NCI-H82 treated with DMSO at 0.1 percent for 48 hours (cell line): ENCODE results near the gene ARHGAP45.

Source experiments
- DNase-seq: peaks from one replicate; lab custom pipeline; 2025; ENCODE audit not compliant: unreplicated experiment; lab: John Stamatoyannopoulos, UW

Gene ARHGAP45

GRCh38 chr19:1039646-1040475, 27.1 kb upstream of the ARHGAP45 start, which contains the start of gene ABCA7:
Gene ABCA7, plus strand, starts transcription at chr19:1040107. Its CDS starts 1,255 bp downstream, at chr19:1041362.
- DNase-seq = peak; percentile 89

GRCh38 chr19:1040476-1041271, 26.3 kb upstream of the ARHGAP45 start:
- DNase-seq = peak; percentile 89

- DNase-seq = no peak
These were observed 25.6 kb upstream of the ARHGAP45 start for GRCh38 chr19:1041272-1041834.

GRCh38 chr19:1041835-1042685, 24.9 kb upstream of the ARHGAP45 start:
- DNase-seq = no peak

GRCh38 chr19:1042689-1043511, 24.1 kb upstream of the ARHGAP45 start:
- no peak for DNase-seq

- no peak for DNase-seq
These were observed 21.7 kb upstream of the ARHGAP45 start for GRCh38 chr19:1045247-1045603.

- DNase-seq = no peak
These were observed 20.8 kb upstream of the ARHGAP45 start for GRCh38 chr19:1046117-1046626.

- no peak for DNase-seq
These were observed 19.9 kb upstream of the ARHGAP45 start for GRCh38 chr19:1046836-1047695.

GRCh38 chr19:1047696-1048147, 19.2 kb upstream of the ARHGAP45 start:
- DNase-seq = no peak

GRCh38 chr19:1049106-1049505, 17.9 kb upstream of the ARHGAP45 start:
- DNase-seq = no peak

GRCh38 chr19:1049800-1050199, 17.2 kb upstream of the ARHGAP45 start:
- no peak for DNase-seq

GRCh38 chr19:1050989-1051788, 15.8 kb upstream of the ARHGAP45 start:
- DNase-seq = no peak

- DNase-seq = no peak
These were observed 15.2 kb upstream of the ARHGAP45 start for GRCh38 chr19:1051791-1052190.

- no peak for DNase-seq
These were observed 14.5 kb upstream of the ARHGAP45 start for GRCh38 chr19:1052349-1052975.

- no peak for DNase-seq
These were observed 13.5 kb upstream of the ARHGAP45 start for GRCh38 chr19:1053176-1054101.
